WTC11 (cell line): ENCODE data around the gene SLCO1A2. TPM values are rescaled to one million over a fixed set of nuclear protein-coding genes. Genes with fewer than 3 reads are reported as not detected.

Experiments used
- ATAC-seq: fragments of 200-7000 bp; cut with Tn5 transposase; 2 replicates; pipeline ENCODE4 v1.10.0; 2021; ENCODE audit warnings: mild to moderate bottlenecking, moderate library complexity
- CTCF ChIA-PET: fragments of 300-600 bp; sonication (Branson Sonifier 250); formaldehyde crosslinking; loops from one replicate; lab custom pipeline; 2021; ENCODE audit warnings: antibody characterized with exemption; lab: Charles Lee
- POLR2A ChIA-PET: fragments of 350-600 bp; sonication (Branson Sonifier 250); formaldehyde crosslinking; loops from one replicate; lab custom pipeline; 2021; ENCODE audit warnings: antibody characterized with exemption; lab: Charles Lee
- DNase-seq: peaks from one replicate; pipeline ENCODE4 v3.0.0; 2021; ENCODE audit warnings: low spot score
- H3K27ac Mint-ChIP-seq: 2 replicates; pipeline ENCODE4 v1.8.0; 2021; ENCODE audit warnings: mixed read lengths
- H3K27me3 Mint-ChIP-seq: 2 replicates; pipeline ENCODE4 v1.8.0; 2021; ENCODE audit warnings: low read depth, mild to moderate bottlenecking, moderate library complexity, mixed read lengths
- H3K36me3 Mint-ChIP-seq: 2 replicates; pipeline ENCODE4 v1.8.0; 2021; ENCODE audit warnings: mixed read lengths
- H3K4me1 Mint-ChIP-seq: 2 replicates; pipeline ENCODE4 v1.8.0; 2022; ENCODE audit warnings: mixed read lengths
- H3K4me3 Mint-ChIP-seq: 2 replicates; pipeline ENCODE4 v1.8.0; 2021; ENCODE audit warnings: mild to moderate bottlenecking, moderate library complexity, mixed read lengths
- H3K9me3 Mint-ChIP-seq: 2 replicates; pipeline ENCODE4 v1.8.0; 2021; ENCODE audit warnings: mixed read lengths
- ATF1 ChIP-seq: sonication (generic); formaldehyde crosslinking; IDR thresholded peaks from 2 replicates; pipeline ENCODE4 v1.8.1; 2023; ENCODE audit warnings: mild to moderate bottlenecking, moderate library complexity, missing genetic modification reagents
- FOXJ3 ChIP-seq: sonication (generic); formaldehyde crosslinking; IDR thresholded peaks from 2 replicates; pipeline ENCODE4 v1.9.0; 2021; ENCODE audit warnings: missing genetic modification reagents, mild to moderate bottlenecking, borderline replicate concordance
- FOXK1 ChIP-seq: sonication (generic); formaldehyde crosslinking; IDR thresholded peaks from 2 replicates; pipeline ENCODE4 v1.8.0; 2022; ENCODE audit warnings: mild to moderate bottlenecking, moderate library complexity, missing genetic modification reagents
- GABPB1 ChIP-seq: sonication (generic); formaldehyde crosslinking; IDR thresholded peaks from 2 replicates; pipeline ENCODE4 v1.8.1; 2023; ENCODE audit warnings: mild to moderate bottlenecking, missing genetic modification reagents
- JUN ChIP-seq: sonication (generic); formaldehyde crosslinking; IDR thresholded peaks from 2 replicates; pipeline ENCODE4 v1.8.0; 2023; ENCODE audit warnings: mild to moderate bottlenecking, missing genetic modification reagents
- MYBL2 ChIP-seq: sonication (generic); formaldehyde crosslinking; IDR thresholded peaks from 2 replicates; pipeline ENCODE4 v1.8.1; 2023; ENCODE audit warnings: mild to moderate bottlenecking, moderate library complexity, missing genetic modification reagents
- NR1H2 ChIP-seq: sonication (generic); formaldehyde crosslinking; IDR thresholded peaks from 2 replicates; pipeline ENCODE4 v1.9.0; 2021; ENCODE audit warnings: mild to moderate bottlenecking, moderate library complexity, missing genetic modification reagents
- NR2C2 ChIP-seq: sonication (generic); formaldehyde crosslinking; IDR thresholded peaks from 2 replicates; pipeline ENCODE4 v1.8.0; 2022; ENCODE audit warnings: mild to moderate bottlenecking, missing genetic modification reagents
- RELA ChIP-seq: sonication (generic); formaldehyde crosslinking; IDR thresholded peaks from 2 replicates; pipeline ENCODE4 v1.8.1; 2022; ENCODE audit warnings: missing genetic modification reagents, mild to moderate bottlenecking, borderline replicate concordance
- SP1 ChIP-seq: sonication (generic); formaldehyde crosslinking; conservative IDR thresholded peaks from 2 replicates; pipeline ENCODE4 v1.8.1; 2022; ENCODE audit warnings: missing genetic modification reagents
- TP53 ChIP-seq: sonication (generic); formaldehyde crosslinking; IDR thresholded peaks from 2 replicates; pipeline ENCODE4 v1.8.1; 2023; ENCODE audit warnings: mild to moderate bottlenecking, missing genetic modification reagents
- ZNF671 ChIP-seq: fragments of 250-450 bp; sonication (Bioruptor Pico); IDR thresholded peaks from 2 replicates; pipeline ENCODE4 v1.8.0; 2021; ENCODE audit warnings: mild to moderate bottlenecking
- total RNA-seq: library from RNA; stranded (reverse); gene quantifications from 3 replicates; pipeline ENCODE4 v1.2.3, GENCODE V29; 2021
- TF ChIP-seq, protein P1 (sequence below): sonication (generic); formaldehyde crosslinking; IDR thresholded peaks from 2 replicates; pipeline ENCODE4 v1.8.0; 2022; ENCODE audit warnings: mild to moderate bottlenecking, missing genetic modification reagents
- TF ChIP-seq, protein P2 (sequence below): fragments of 250-450 bp; sonication (Bioruptor Pico); IDR thresholded peaks from 2 replicates; pipeline ENCODE4 v1.9.0; 2021; ENCODE audit warnings: mild to moderate bottlenecking
- TF ChIP-seq, protein P3 (sequence below): sonication (generic); formaldehyde crosslinking; IDR thresholded peaks from 2 replicates; pipeline ENCODE4 v1.8.1; 2022; ENCODE audit warnings: mild to moderate bottlenecking, moderate library complexity, missing genetic modification reagents
- TF ChIP-seq, protein P4 (sequence below): sonication (generic); formaldehyde crosslinking; conservative IDR thresholded peaks from 2 replicates; pipeline ENCODE4 v1.8.1; 2022; ENCODE audit warnings: mild to moderate bottlenecking, missing genetic modification reagents
- TF ChIP-seq, protein P5 (sequence below): sonication (generic); formaldehyde crosslinking; IDR thresholded peaks from 2 replicates; pipeline ENCODE4 v1.8.1; 2023; ENCODE audit warnings: mild to moderate bottlenecking, missing genetic modification reagents, borderline replicate concordance
- TF ChIP-seq, protein P6 (sequence below): sonication (generic); formaldehyde crosslinking; IDR thresholded peaks from 2 replicates; pipeline ENCODE4 v1.8.0; 2022; ENCODE audit warnings: mild to moderate bottlenecking, missing genetic modification reagents
- TF ChIP-seq, protein P7 (sequence below): sonication (generic); formaldehyde crosslinking; conservative IDR thresholded peaks from 2 replicates; pipeline ENCODE4 v1.8.1; 2023; ENCODE audit warnings: mild to moderate bottlenecking, low read depth, missing genetic modification reagents, moderate library complexity
- TF ChIP-seq, protein P8 (sequence below): fragments of 250-450 bp; sonication (Bioruptor Pico); IDR thresholded peaks from 2 replicates; pipeline ENCODE4 v1.8.0; 2021; ENCODE audit warnings: mild to moderate bottlenecking

SLCO1A2 gene
- total RNA-seq, 1 experiment from 2014 or later: 9.9 TPM

DNA sequence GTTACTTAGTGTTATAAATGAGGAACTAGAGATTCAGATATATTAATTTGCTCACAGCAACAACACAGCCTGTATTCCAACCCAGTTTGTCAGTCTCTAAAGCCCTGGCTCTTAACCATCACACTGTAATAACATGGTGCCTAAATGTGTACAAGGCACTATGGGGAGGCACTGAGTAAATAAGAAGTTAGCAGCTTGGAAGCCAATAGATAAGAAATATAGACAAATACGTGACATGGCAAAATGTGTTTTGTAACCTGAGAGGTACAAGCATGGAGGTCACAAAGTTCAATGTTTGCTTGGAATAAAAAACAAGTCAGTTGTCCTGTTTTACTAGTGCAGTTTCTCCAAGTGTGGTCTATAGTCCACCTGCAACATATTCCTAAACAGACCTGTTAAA lies 16.3 kb upstream of the SLCO1A2 start:
- no peak overlapping the region for H3K27ac Mint-ChIP-seq
- no peaks in the 10 kb centered on the region for H3K9me3 Mint-ChIP-seq
- DNase-seq (no peak), ATAC-seq (no peak)
- H3K4me3 Mint-ChIP-seq: no peak overlapping the region
- no peaks in the 10 kb centered on the region for H3K36me3 Mint-ChIP-seq
- ChIA-PET CTCF (no interaction called here), POLR2A (no interaction called here)
- TF ChIP-seq ATF1 (CRISPR knock-in tag) (no peak), NR1H2 (CRISPR knock-in tag) (no peak), GABPB1 (0 out of 2 replicates have a peak, but pooled peaks have one; percentile 21), SP1 (CRISPR knock-in tag) (no peak), TP53 (CRISPR knock-in tag) (no peak)
- TF ChIP-seq, protein P1, sequence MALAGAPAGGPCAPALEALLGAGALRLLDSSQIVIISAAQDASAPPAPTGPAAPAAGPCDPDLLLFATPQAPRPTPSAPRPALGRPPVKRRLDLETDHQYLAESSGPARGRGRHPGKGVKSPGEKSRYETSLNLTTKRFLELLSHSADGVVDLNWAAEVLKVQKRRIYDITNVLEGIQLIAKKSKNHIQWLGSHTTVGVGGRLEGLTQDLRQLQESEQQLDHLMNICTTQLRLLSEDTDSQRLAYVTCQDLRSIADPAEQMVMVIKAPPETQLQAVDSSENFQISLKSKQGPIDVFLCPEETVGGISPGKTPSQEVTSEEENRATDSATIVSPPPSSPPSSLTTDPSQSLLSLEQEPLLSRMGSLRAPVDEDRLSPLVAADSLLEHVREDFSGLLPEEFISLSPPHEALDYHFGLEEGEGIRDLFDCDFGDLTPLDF (CRISPR knock-in tag): no peak
- TF ChIP-seq, protein P2, sequence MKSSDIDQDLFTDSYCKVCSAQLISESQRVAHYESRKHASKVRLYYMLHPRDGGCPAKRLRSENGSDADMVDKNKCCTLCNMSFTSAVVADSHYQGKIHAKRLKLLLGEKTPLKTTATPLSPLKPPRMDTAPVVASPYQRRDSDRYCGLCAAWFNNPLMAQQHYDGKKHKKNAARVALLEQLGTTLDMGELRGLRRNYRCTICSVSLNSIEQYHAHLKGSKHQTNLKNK (CRISPR knock-in tag): no peak
- H3K27me3 Mint-ChIP-seq: no peaks in the 10 kb centered on the region
- peaks cover 27% of the 10 kb centered on the region for H3K4me1 Mint-ChIP-seq

DNA sequence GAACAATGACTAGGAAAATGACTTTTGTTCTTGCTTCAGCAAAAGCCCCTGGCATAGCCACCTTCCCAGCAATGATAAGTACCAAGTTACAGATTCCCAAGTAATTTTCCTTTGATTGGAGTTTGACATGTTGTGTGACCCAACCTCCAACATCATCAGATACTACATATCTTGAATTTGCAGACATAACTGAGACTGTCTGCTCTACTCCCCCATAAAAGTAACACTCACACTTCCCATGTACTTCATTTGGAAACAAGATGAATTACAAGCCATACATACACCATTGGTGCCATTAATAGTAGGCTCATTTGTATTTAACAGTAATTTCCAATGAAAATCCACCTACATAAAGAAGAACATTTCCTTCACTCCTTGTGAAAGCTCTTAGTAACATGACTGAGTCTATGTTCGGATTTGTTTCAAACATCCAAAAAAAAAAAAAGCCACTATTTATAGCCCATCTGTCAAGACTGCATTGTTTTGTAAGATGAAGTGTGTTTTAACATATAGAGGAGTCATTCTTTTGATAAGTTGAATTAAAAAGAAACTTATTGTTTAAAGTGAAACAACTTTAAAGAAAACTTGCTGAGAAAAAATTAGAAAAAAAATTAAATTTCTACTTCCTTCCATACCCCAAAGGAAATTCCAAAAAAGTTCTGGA lies 12.0 kb upstream of the SLCO1A2 start:
- H3K27me3 Mint-ChIP-seq: no peaks in the 10 kb centered on the region
- no peak overlapping the region for H3K27ac Mint-ChIP-seq
- peaks cover 21% of the 10 kb centered on the region for H3K4me1 Mint-ChIP-seq
- ChIA-PET CTCF (no interaction called here), POLR2A (no interaction called here)
- H3K36me3 Mint-ChIP-seq: no peaks in the 10 kb centered on the region
- TF ChIP-seq, protein P3, sequence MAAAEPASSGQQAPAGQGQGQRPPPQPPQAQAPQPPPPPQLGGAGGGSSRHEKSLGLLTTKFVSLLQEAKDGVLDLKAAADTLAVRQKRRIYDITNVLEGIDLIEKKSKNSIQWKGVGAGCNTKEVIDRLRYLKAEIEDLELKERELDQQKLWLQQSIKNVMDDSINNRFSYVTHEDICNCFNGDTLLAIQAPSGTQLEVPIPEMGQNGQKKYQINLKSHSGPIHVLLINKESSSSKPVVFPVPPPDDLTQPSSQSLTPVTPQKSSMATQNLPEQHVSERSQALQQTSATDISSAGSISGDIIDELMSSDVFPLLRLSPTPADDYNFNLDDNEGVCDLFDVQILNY (CRISPR knock-in tag): no peak
- TF ChIP-seq, protein P4, sequence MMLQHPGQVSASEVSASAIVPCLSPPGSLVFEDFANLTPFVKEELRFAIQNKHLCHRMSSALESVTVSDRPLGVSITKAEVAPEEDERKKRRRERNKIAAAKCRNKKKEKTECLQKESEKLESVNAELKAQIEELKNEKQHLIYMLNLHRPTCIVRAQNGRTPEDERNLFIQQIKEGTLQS (CRISPR knock-in tag): no peak
- TF ChIP-seq FOXJ3 (CRISPR knock-in tag) (no peak), NR2C2 (CRISPR knock-in tag) (no peak), NR1H2 (CRISPR knock-in tag) (no peak), RELA (CRISPR knock-in tag) (no peak), FOXK1 (CRISPR knock-in tag) (no peak), JUN (CRISPR knock-in tag) (no peak), ZNF671 (no peak)
- TF ChIP-seq, protein P5, sequence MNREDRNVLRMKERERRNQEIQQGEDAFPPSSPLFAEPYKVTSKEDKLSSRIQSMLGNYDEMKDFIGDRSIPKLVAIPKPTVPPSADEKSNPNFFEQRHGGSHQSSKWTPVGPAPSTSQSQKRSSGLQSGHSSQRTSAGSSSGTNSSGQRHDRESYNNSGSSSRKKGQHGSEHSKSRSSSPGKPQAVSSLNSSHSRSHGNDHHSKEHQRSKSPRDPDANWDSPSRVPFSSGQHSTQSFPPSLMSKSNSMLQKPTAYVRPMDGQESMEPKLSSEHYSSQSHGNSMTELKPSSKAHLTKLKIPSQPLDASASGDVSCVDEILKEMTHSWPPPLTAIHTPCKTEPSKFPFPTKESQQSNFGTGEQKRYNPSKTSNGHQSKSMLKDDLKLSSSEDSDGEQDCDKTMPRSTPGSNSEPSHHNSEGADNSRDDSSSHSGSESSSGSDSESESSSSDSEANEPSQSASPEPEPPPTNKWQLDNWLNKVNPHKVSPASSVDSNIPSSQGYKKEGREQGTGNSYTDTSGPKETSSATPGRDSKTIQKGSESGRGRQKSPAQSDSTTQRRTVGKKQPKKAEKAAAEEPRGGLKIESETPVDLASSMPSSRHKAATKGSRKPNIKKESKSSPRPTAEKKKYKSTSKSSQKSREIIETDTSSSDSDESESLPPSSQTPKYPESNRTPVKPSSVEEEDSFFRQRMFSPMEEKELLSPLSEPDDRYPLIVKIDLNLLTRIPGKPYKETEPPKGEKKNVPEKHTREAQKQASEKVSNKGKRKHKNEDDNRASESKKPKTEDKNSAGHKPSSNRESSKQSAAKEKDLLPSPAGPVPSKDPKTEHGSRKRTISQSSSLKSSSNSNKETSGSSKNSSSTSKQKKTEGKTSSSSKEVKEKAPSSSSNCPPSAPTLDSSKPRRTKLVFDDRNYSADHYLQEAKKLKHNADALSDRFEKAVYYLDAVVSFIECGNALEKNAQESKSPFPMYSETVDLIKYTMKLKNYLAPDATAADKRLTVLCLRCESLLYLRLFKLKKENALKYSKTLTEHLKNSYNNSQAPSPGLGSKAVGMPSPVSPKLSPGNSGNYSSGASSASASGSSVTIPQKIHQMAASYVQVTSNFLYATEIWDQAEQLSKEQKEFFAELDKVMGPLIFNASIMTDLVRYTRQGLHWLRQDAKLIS (CRISPR knock-in tag): no peak
- no peaks in the 10 kb centered on the region for H3K9me3 Mint-ChIP-seq
- no peak for ATAC-seq
- no peak for DNase-seq
- H3K4me3 Mint-ChIP-seq: no peak overlapping the region

DNA sequence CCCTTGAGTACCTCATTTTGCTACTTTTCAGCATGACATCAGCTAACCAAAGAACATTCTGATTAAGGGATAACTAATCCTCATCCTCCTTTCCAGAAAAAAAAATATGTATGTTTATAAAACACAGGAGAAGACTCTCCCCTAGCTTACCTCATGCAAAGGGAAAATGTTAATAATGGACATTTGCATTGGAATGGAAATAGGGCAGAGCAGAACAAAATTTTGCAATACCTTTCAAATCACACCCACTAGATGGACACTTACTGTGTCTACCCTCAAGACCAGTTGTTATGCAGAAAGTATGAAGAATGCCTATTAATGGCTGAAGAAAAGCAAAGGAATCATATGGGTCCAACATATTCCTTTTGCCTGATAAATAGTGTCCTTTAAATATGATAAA lies 8.9 kb upstream of the SLCO1A2 start:
- Mint-ChIP-seq H3K27me3 (no peaks in the 10 kb centered on the region), H3K36me3 (no peaks in the 10 kb centered on the region), H3K4me3 (no peak overlapping the region), H3K4me1 (peaks cover 39% of the 10 kb centered on the region), H3K9me3 (no peaks in the 10 kb centered on the region), H3K27ac (no peak overlapping the region)
- no peak for ATAC-seq
- no peak for DNase-seq
- POLR2A ChIA-PET: no interaction called here
- CTCF ChIA-PET: no interaction called here
- TF ChIP-seq FOXK1 (CRISPR knock-in tag) (no peak), MYBL2 (CRISPR knock-in tag) (no peak)
- TF ChIP-seq, protein P6, sequence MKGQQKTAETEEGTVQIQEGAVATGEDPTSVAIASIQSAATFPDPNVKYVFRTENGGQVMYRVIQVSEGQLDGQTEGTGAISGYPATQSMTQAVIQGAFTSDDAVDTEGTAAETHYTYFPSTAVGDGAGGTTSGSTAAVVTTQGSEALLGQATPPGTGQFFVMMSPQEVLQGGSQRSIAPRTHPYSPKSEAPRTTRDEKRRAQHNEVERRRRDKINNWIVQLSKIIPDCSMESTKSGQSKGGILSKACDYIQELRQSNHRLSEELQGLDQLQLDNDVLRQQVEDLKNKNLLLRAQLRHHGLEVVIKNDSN: no peak
- TF ChIP-seq, protein P7, sequence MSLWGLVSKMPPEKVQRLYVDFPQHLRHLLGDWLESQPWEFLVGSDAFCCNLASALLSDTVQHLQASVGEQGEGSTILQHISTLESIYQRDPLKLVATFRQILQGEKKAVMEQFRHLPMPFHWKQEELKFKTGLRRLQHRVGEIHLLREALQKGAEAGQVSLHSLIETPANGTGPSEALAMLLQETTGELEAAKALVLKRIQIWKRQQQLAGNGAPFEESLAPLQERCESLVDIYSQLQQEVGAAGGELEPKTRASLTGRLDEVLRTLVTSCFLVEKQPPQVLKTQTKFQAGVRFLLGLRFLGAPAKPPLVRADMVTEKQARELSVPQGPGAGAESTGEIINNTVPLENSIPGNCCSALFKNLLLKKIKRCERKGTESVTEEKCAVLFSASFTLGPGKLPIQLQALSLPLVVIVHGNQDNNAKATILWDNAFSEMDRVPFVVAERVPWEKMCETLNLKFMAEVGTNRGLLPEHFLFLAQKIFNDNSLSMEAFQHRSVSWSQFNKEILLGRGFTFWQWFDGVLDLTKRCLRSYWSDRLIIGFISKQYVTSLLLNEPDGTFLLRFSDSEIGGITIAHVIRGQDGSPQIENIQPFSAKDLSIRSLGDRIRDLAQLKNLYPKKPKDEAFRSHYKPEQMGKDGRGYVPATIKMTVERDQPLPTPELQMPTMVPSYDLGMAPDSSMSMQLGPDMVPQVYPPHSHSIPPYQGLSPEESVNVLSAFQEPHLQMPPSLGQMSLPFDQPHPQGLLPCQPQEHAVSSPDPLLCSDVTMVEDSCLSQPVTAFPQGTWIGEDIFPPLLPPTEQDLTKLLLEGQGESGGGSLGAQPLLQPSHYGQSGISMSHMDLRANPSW: no peak
- TF ChIP-seq, protein P4 (CRISPR knock-in tag): no peak
- TF ChIP-seq, protein P8, sequence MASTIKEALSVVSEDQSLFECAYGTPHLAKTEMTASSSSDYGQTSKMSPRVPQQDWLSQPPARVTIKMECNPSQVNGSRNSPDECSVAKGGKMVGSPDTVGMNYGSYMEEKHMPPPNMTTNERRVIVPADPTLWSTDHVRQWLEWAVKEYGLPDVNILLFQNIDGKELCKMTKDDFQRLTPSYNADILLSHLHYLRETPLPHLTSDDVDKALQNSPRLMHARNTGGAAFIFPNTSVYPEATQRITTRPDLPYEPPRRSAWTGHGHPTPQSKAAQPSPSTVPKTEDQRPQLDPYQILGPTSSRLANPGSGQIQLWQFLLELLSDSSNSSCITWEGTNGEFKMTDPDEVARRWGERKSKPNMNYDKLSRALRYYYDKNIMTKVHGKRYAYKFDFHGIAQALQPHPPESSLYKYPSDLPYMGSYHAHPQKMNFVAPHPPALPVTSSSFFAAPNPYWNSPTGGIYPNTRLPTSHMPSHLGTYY (CRISPR knock-in tag): no peak
